Ishikawa (cell line): ENCODE measurements around the gene AKAP6.

Source experiments
- CEBPB ChIP-seq: IDR thresholded peaks from 2 replicates; pipeline ENCODE4 v1.6.1; 2012
- CREB1 ChIP-seq: IDR thresholded peaks from 2 replicates; pipeline ENCODE4 v1.6.1; 2012; ENCODE audit warnings: low read depth
- EGR1 ChIP-seq: IDR thresholded peaks from 2 replicates; pipeline ENCODE4 v1.6.1; 2012
- EP300 ChIP-seq: IDR thresholded peaks from 2 replicates; pipeline ENCODE4 v1.6.1; 2012; ENCODE audit warnings: borderline replicate concordance
- FOXM1 ChIP-seq: IDR thresholded peaks from 2 replicates; pipeline ENCODE4 v1.6.1; 2012; ENCODE audit warnings: low read depth, borderline replicate concordance
- MAX ChIP-seq: IDR thresholded peaks from 2 replicates; pipeline ENCODE4 v1.6.1; 2012
- NFIC ChIP-seq: IDR thresholded peaks from 2 replicates; pipeline ENCODE4 v1.6.1; 2012
- RAD21 ChIP-seq: IDR thresholded peaks from 2 replicates; pipeline ENCODE4 v1.6.1; 2012; ENCODE audit warnings: low read depth
- REST ChIP-seq: IDR thresholded peaks from 2 replicates; pipeline ENCODE4 v1.6.1; 2012; ENCODE audit warnings: low read depth, mild to moderate bottlenecking
- TAF1 ChIP-seq: IDR thresholded peaks from 2 replicates; pipeline ENCODE4 v1.6.1; 2012; ENCODE audit warnings: low read depth, mild to moderate bottlenecking
- TCF12 ChIP-seq: IDR thresholded peaks from 2 replicates; pipeline ENCODE4 v1.6.1; 2012; ENCODE audit warnings: low read depth
- TEAD4 ChIP-seq: IDR thresholded peaks from 2 replicates; pipeline ENCODE4 v1.6.1; 2012
- USF1 ChIP-seq: IDR thresholded peaks from 2 replicates; pipeline ENCODE4 v1.6.1; 2012
- YY1 ChIP-seq: IDR thresholded peaks from 2 replicates; pipeline ENCODE4 v1.6.1; 2012; ENCODE audit warnings: low read depth
- ZBTB7A ChIP-seq: IDR thresholded peaks from 2 replicates; pipeline ENCODE4 v1.6.1; 2012; ENCODE audit warnings: low read depth

AKAP6 gene

GRCh38 chr14:32307881-32308582 is 21.1 kb upstream of the AKAP6 start:
- TF ChIP-seq FOXM1 (no peak), EP300 (no peak), RAD21 (no peak), YY1 (no peak), TAF1 (no peak), EGR1 (no peak), CREB1 (no peak), ZBTB7A (no peak), USF1 (no peak), CEBPB (no peak)

GRCh38 chr14:32310876-32311275 is 18.2 kb upstream of the AKAP6 start:
- TF ChIP-seq FOXM1 (no peak), TCF12 (no peak), REST (no peak), USF1 (no peak)

- TF ChIP-seq REST (no peak), TEAD4 (no peak), YY1 (no peak), EGR1 (no peak)
These were observed 17.6 kb upstream of the AKAP6 start for GRCh38 chr14:32311294-32312009.

- TF ChIP-seq USF1 (no peak), CEBPB (no peak), YY1 (no peak)
These were observed 17.1 kb upstream of the AKAP6 start for GRCh38 chr14:32312010-32312331.

- TF ChIP-seq CEBPB (no peak), REST (no peak), CREB1 (no peak), YY1 (no peak), RAD21 (no peak), TAF1 (no peak), FOXM1 (no peak), NFIC (no peak), EGR1 (no peak), TCF12 (no peak), EP300 (no peak), ZBTB7A (no peak), USF1 (no peak), MAX (no peak), TEAD4 (no peak)
These were observed 15.2 kb upstream of the AKAP6 start for GRCh38 chr14:32313844-32314376.
